HCT116 (cell line): ENCODE results near the gene RNF166. TPM values are rescaled to one million over a fixed set of nuclear protein-coding genes. Genes with fewer than 3 reads are reported as not detected.

Source experiments
- ATAC-seq: fragments of 200-7000 bp; cut with Tn5 transposase; 2 replicates; pipeline ENCODE4 v1.9.1; 2020; ENCODE audit warnings: mild to moderate bottlenecking, moderate library complexity
- BruUV-seq: library from RNA; stranded (reverse); fragments of 400-500 nt; replicated peaks from 2 replicates; lab custom pipeline; 2021; lab: Mats Ljungman, UMichigan
- CTCF ChIA-PET: fragments of 300-600 bp; sonication (Branson Sonifier 250); formaldehyde crosslinking; loops from one replicate; lab custom pipeline; 2021; ENCODE audit warnings: antibody characterized with exemption; lab: Charles Lee
- POLR2A ChIA-PET: fragments of 300-600, 350-600 bp; sonication (Branson Sonifier 250); formaldehyde crosslinking; loops from one replicate; lab custom pipeline; 2021; ENCODE audit warnings: antibody characterized with exemption; lab: Charles Lee
- RAD21 ChIA-PET, 2 experiments: fragments of 300-600 bp; sonication (Branson Sonifier 250); formaldehyde crosslinking; loops; one replicate each; lab custom pipeline; 2023; ENCODE audit warnings: low total read pairs in 2 of 2; ENCODE audit not compliant: uncharacterized antibody in 2 of 2, unreplicated experiment in 2 of 2, low non-redundant PET in 1 of 2; lab: Charles Lee
- DNase-seq: peaks from one replicate; pipeline ENCODE4 v3.0.0-alpha.2; 2010; ENCODE audit warnings: low read depth, low spot score
- H2AFZ ChIP-seq: fragments of 200-600 bp; shearing (Covaris generic), sonication (generic); 2 replicates; pipeline ENCODE4 v1.6.1; 2017; ENCODE audit warnings: low read depth, mixed run types, mixed read lengths, antibody characterized with exemption, low read length; ENCODE audit not compliant: poor library complexity, severe bottlenecking
- H3K27ac ChIP-seq: 2 replicates; pipeline ENCODE4 v1.5.1; 2012; ENCODE audit warnings: low read depth, low read length
- H3K27me3 ChIP-seq: fragments of 200-600 bp; sonication (generic); 2 replicates; pipeline ENCODE4 v1.6.1; 2016; ENCODE audit warnings: mixed run types, low read length, mixed read lengths; ENCODE audit not compliant: insufficient read depth
- H3K36me3 ChIP-seq, 2 experiments: fragments of 200-500 bp in 1 of 2; fragments of 200-600 bp in 1 of 2; sonication (Bioruptor generic) in 1 of 2; sonication (generic) in 1 of 2; 2 replicates each; pipeline versions ENCODE4 v1.5.1 to v1.6.1; 2014 to 2016; ENCODE audit warnings: low read length in 2 of 2, inconsistent platforms in 1 of 2, mixed read lengths in 1 of 2, mixed run types in 1 of 2; ENCODE audit not compliant: insufficient read depth in 2 of 2, control insufficient read depth in 1 of 2
- H3K4me1 ChIP-seq, 2 experiments: fragments of 200-600 bp in 1 of 2; sonication (generic) in 1 of 2; 2 replicates each; pipeline versions ENCODE4 v1.5.1 to v1.6.1; 2012 to 2017; ENCODE audit warnings: low read length in 2 of 2, inconsistent platforms in 1 of 2, mild to moderate bottlenecking in 1 of 2, mixed read lengths in 1 of 2, mixed run types in 1 of 2, moderate library complexity in 1 of 2; ENCODE audit not compliant: insufficient read depth in 2 of 2, control insufficient read depth in 1 of 2
- H3K4me2 ChIP-seq: fragments of 200-600 bp; sonication (generic); 2 replicates; pipeline ENCODE4 v1.6.1; 2017; ENCODE audit warnings: mixed run types, low read length, mixed read lengths
- H3K4me3 ChIP-seq, 2 experiments: fragments of 200-600 bp in 1 of 2; sonication (generic) in 1 of 2; replicated peaks in 1 of 2; 2 replicates each; pipeline ENCODE4 v1.5.1; 2011 to 2016; ENCODE audit warnings: low read length in 2 of 2, control low read depth in 1 of 2, low read depth in 1 of 2, mild to moderate bottlenecking in 1 of 2, mixed read lengths in 1 of 2, mixed run types in 1 of 2
- H3K79me2 ChIP-seq: fragments of 200-600 bp; sonication (generic); 2 replicates; pipeline ENCODE4 v1.6.1; 2017; ENCODE audit warnings: mild to moderate bottlenecking, mixed run types, low read length, moderate library complexity, mixed read lengths; ENCODE audit not compliant: insufficient read depth
- H3K9ac ChIP-seq: fragments of 200-600 bp; sonication (generic); 2 replicates; pipeline ENCODE4 v1.6.1; 2016; ENCODE audit warnings: low read length, mixed read lengths
- H3K9me2 ChIP-seq: fragments of 200-600 bp; sonication (generic), shearing (Covaris generic); 2 replicates; pipeline ENCODE4 v1.6.1; 2017; ENCODE audit warnings: mixed run types, mild to moderate bottlenecking, moderate library complexity; ENCODE audit not compliant: insufficient read depth
- H3K9me3 ChIP-seq, 2 experiments: fragments of 200-500 bp in 1 of 2; fragments of 200-600 bp in 1 of 2; sonication (Bioruptor generic) in 1 of 2; sonication (generic) in 1 of 2; 2 replicates each; pipeline ENCODE4 v1.6.1; 2014 to 2017; ENCODE audit warnings: low read length in 2 of 2, mixed read lengths in 2 of 2, inconsistent platforms in 1 of 2, low read depth in 1 of 2, mild to moderate bottlenecking in 1 of 2, mixed run types in 1 of 2, moderate library complexity in 1 of 2; ENCODE audit not compliant: control insufficient read depth in 1 of 2, insufficient read depth in 1 of 2
- H4K20me1 ChIP-seq: fragments of 200-600 bp; sonication (generic), shearing (Covaris generic); 2 replicates; pipeline ENCODE4 v1.6.1; 2017; ENCODE audit warnings: mixed run types, mild to moderate bottlenecking, moderate library complexity; ENCODE audit not compliant: insufficient read depth
- CBX3 ChIP-seq: IDR thresholded peaks from 2 replicates; pipeline ENCODE4 v1.6.1; 2012; ENCODE audit warnings: low read depth
- CTCF ChIP-seq, 3 experiments: fragments of 200-600 bp in 1 of 3; sonication (generic) in 1 of 3; IDR thresholded peaks in 2 of 3; conservative IDR thresholded peaks in 1 of 3; 2 replicates each; pipeline ENCODE4 v1.5.1; 2012 to 2017; ENCODE audit warnings: low read depth in 2 of 3, low read length in 2 of 3, antibody characterized with exemption in 1 of 3, borderline replicate concordance in 1 of 3, control low read depth in 1 of 3, mild to moderate bottlenecking in 1 of 3, mixed read lengths in 1 of 3, mixed run types in 1 of 3, moderate library complexity in 1 of 3; ENCODE audit not compliant: insufficient read depth in 1 of 3
- ELF1 ChIP-seq: IDR thresholded peaks from 2 replicates; pipeline ENCODE4 v1.6.1; 2012; ENCODE audit warnings: low read depth, borderline replicate concordance
- POLR2AphosphoS5 ChIP-seq: IDR thresholded peaks from 2 replicates; pipeline ENCODE4 v1.6.1; 2011; ENCODE audit warnings: mild to moderate bottlenecking, low read depth, low read length, moderate library complexity
- RAD21 ChIP-seq: IDR thresholded peaks from 2 replicates; pipeline ENCODE4 v1.6.1; 2012; ENCODE audit warnings: low read depth, mild to moderate bottlenecking
- SP1 ChIP-seq: IDR thresholded peaks from 2 replicates; pipeline ENCODE4 v1.6.1; 2012; ENCODE audit warnings: low read depth
- SRF ChIP-seq: IDR thresholded peaks from 2 replicates; pipeline ENCODE4 v1.6.1; 2012; ENCODE audit warnings: low read depth
- TCF7L2 ChIP-seq: IDR thresholded peaks from 2 replicates; pipeline ENCODE4 v1.7.0; 2011; ENCODE audit warnings: borderline replicate concordance, inconsistent platforms; ENCODE audit not compliant: insufficient read depth, insufficient read length; ENCODE audit errors: extremely low read depth
- ZBTB33 ChIP-seq: IDR thresholded peaks from 2 replicates; pipeline ENCODE4 v1.6.1; 2011; ENCODE audit warnings: mild to moderate bottlenecking, low read length, moderate library complexity; ENCODE audit not compliant: insufficient replicate concordance; ENCODE audit errors: extremely low read depth
- ZFX ChIP-seq: fragments of 450-650 bp; IDR thresholded peaks from 2 replicates; pipeline ENCODE4 v1.6.1; 2017
- ZNF274 ChIP-seq: fragments of 200-500 bp; sonication (Bioruptor generic); IDR thresholded peaks from 2 replicates; pipeline ENCODE4 v1.6.1; 2014; ENCODE audit warnings: mild to moderate bottlenecking, low read depth, low read length, inconsistent platforms
- intact Hi-C: fragments of 100-400 bp; cut with micrococcal nuclease; formaldehyde crosslinking; loops from 2 replicates; pipeline ENCODE4 v1.10.0; 2022
- total RNA-seq: library from RNA; stranded (reverse); gene quantifications from one replicate; pipeline ENCODE4 v1.2.1, GENCODE V29; 2021; ENCODE audit not compliant: unreplicated experiment

RNF166 gene
- total RNA-seq, 1 experiment from 2014 or later = 39.4 TPM

DNA sequence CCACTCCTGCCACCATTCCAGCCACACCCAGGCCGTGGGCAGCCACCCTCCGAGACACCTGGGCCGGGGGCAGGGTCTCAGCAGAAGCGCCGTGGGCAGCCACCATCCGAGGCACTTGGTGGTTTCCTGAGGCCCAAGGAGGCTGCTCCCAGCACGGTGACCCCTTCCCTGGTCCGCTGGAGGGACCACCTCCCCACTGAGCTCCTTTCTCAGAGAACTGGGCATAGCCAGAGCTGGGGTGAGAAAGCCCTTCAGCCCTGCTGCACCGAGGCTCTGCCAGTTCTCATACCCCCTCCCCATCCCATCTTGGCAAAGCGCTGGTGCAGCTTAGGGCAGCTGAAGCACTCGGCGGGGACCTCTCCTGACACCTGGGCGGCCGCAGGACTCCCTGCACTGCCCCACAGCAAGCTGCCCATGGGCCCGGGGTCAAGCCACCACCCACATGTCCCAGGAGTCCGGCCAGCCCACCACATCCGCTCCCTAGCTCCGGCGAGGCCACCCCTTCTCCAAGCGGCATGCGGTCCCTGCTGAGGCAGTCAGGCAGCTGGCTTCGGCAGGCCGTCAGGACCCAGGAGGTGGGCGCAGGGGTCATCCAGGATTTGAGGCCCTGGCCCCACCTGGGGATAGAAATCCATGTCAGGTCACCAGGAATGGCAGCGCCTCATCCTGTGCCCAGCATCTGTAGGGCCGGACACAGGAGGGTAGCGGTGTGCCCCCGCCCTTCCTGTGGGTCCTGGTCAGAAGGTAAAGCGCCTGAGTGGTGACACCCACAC, 54.0 kb downstream of the RNF166 start:
- no peak overlapping the region for H2AFZ ChIP-seq
- H4K20me1 ChIP-seq = no peaks in the 10 kb centered on the region
- CTCF ChIA-PET = no interaction called here
- H3K36me3 ChIP-seq = peaks cover 5 to 10% of the 10 kb centered on the region in 2 experiments; a peak in 1 of 4 replicates
- intact Hi-C loops = loop anchor here (5.0 kb wide), 1 partner anchor 200 kb away; the partner anchor contains the start of gene ZFPM1
- peaks cover 16 to 26% of the 10 kb centered on the region in 2 experiments for H3K4me1 ChIP-seq
- peak overlapping the region; percentile 98 for H3K9ac ChIP-seq
- peak overlapping the region in 1 of 2 experiments; percentile 99; a peak in 2 of 4 replicates for H3K4me3 ChIP-seq
- POLR2A ChIA-PET = no interaction called here
- H3K27me3 ChIP-seq = no peaks in the 10 kb centered on the region
- TF ChIP-seq ELF1 (no peak), RAD21 (no peak), ZNF274 (no peak), TCF7L2 (no peak), CTCF (IDR thresholded peaks at IDR 0.05 in 2 of 3, conservative IDR thresholded peaks at IDR 0.05 in 1 of 3; ENCODE audit: borderline replicate concordance in 1 of 3, insufficient read depth in 1 of 3, low read depth in 2 of 3, low read length in 2 of 3) (no peak), SRF (no peak), ZFX (no peak), POLR2AphosphoS5 (no peak), SP1 (no peak), CBX3 (no peak), ZBTB33 (no peak)
- H3K9me2 ChIP-seq = no peaks in the 10 kb centered on the region
- H3K9me3 ChIP-seq = no peaks in the 10 kb centered on the region
- ATAC-seq = no peak
- H3K27ac ChIP-seq = peak overlapping the region; percentile 86
- RAD21 ChIA-PET = no interaction called here
- peak overlapping the region; percentile 95 for H3K4me2 ChIP-seq
- no peak for DNase-seq
- BruUV-seq = no TSS peak
- peaks cover 36% of the 10 kb centered on the region for H3K79me2 ChIP-seq
